EH (cell line): ENCODE results near the gene FER.

Experiments
- DNase-seq: peaks from one replicate; pipeline ENCODE4 v3.0.0-alpha.2; 2015; ENCODE audit warnings: low read depth

Gene FER

GRCh38 chr5:108881133-108881532 is 133.4 kb downstream of the FER start:
- no peak for DNase-seq

DNA sequence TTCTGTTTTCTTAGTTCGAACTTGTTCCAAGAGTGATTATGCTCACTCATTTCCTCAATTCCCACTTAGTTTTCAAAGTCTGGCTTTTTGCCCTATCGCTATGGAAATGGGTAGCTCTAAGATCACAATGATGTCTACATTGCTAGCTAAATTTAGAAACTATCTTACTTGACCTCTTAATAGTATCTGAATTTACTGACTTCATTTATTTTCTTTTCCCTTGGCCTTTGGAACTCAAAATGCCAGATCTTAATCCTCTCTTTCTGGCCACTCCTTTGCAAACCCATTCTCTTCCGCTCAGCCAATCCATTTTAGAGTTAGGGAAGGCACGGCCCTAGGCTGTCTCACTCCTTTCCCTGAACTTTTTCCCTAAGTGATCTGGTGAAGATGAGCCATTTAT is 137.0 kb downstream of the FER start:
- DNase-seq: peak; percentile 85

GRCh38 chr5:108898257-108898656 is 150.6 kb downstream of the FER start:
- DNase-seq: no peak

DNA sequence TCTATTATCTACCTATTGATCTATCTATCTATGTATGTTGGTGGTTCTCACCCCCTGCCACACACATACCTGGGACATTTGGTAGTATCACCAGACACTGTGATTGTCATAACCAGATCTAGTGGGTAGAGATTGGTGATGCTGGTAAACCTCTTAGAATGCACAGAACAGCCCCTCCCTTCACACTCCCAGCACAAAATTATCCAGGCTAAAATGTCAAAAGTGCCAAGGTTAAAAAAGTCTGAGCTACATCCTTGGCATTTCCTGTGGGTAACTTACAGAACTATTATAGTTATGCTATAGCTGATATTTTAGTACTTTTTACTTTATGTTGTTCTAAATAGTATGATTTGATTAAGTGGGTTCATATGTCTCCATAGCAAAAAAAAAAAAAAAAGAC is 151.0 kb downstream of the FER start:
- peak; percentile 25 for DNase-seq

- peak; percentile 34 for DNase-seq
Measured at GRCh38 chr5:108899244-108899643, 151.5 kb downstream of the FER start.

DNA sequence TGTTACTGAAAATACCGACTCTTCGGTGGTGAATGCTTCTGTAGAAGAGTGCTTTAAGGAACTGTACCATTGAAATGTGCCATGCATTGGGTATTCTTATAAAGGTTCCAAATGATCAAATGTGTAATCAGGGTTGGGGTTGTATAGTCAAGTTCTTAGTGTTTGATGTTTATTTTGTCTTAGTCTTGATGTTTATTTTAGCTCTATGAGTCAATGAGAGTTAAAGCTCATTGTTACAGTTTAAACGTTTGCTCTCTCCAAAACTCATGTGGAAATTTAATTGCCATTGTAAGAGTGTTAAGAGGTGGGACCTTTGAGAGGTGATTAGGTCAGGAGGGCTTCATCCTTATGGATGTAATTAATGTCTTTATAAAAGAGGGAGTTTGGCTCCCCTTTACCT is 153.0 kb downstream of the FER start:
- DNase-seq: peak; percentile 38

- peak; percentile 19 for DNase-seq
Measured at GRCh38 chr5:108905805-108906204, 158.1 kb downstream of the FER start.

DNA sequence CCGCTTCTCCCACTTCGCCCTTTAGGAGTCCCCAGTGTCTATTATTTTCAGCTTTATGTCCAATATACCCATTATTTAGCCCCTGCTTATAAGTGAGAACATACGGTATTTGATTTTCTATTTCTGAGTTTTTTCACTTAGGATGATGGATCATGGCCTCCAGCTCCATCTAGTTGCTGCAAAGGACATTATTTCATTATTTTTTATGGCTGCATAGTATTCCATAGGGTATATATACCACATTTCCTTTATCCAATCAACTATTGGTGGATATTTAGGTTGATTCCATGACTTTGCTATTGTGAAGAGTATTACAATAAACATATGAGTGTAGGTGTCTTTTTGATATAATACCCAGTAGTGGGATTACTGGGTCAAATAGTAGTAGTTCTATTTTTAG is 162.9 kb downstream of the FER start:
- DNase-seq: no peak

- no peak for DNase-seq
Measured at GRCh38 chr5:108911055-108911454, 163.4 kb downstream of the FER start.

DNA sequence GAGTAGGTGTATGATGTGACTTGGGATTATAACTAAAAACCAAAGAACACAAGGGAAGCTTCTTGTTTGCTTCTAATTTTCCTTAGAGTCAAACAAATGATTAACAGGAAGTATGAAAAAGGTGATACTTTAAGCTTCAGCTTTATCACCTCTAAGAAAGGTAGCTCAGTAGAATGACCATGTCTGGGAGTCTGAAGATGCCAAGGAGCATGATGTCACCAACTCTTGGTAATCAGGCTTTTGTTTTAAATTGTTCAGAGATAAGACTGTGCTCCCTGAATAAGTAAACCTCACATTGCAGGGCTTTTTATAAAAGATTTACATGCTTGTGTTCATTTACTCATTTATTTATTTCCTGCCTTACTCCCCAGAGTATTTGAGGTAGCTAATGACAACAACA is 169.9 kb downstream of the FER start:
- DNase-seq: no peak

DNA sequence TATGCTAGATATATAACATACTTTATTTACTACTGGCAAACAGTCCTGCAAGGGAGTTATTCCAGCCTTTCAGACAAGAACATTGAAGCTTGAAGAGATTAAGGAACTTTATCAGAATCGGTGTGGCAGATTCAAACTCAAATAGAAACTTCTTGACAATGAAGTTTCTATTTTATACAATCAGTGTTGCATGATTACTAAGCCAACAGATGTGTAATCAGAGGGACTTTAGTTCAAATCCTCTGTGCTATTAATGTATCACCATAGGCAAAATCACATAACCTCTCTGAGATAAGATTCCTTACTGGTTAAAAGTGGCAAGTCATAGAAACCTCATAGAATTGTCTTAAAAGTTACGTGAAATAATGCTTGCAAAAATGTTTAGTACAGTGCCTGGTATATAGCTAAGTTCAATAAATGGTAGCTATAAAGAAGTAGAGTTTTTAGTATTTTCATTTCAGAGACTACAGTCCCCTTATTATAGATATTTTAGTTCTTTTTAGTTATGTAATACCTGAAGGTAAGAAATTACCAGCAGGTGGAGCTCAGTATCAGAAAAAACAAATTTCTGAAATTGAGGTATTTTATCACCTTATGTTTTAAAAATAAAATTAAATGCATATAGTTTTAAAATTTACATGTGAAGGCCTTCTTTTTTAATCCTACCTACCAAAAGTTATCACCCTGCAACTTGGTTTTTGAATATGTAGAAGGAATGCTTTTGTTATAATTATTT is 172.1 kb downstream of the FER start:
- no peak for DNase-seq

DNA sequence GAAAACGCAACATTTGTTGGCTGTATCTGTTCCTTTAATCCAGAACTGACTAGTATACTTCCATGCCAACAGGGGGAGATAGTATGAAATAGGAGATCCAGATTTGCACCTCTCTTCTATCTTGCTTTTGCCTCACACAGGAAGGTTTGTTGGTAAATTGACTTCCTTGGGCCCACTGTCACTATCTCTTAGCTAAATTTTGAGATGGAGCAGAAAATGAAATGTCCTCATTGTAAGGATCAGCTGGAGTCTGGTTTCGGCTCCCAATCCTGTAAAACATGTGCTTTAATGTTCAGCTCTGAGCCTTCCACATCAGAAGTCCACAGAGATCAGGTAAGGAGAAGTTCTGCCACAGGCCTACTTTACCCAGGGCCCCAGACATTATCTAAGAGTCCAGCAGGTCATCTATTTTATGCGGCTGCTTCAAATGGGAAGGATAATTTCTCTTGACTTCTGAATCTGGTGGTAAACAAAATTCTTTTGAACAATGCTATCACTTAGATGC is 176.8 kb downstream of the FER start:
- DNase-seq: no peak

DNA sequence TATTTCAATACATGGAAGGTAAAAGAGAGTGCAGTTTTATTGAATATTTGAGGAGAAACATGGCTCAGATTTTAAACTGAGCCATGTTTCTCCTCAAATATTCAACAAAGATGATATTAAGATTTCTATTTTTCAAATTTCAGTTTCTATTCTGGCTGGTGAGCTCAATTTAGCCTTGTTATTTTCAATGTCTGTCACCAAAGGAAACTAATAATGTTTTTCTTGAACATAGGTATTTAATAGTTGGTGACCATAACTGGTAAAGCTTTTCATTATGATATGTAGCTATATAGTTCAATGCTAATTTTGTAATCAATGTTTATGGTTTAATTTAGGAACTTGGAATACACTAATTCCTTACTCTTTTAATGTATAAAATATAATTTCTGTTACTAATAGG is 177.4 kb downstream of the FER start:
- no peak for DNase-seq

DNA sequence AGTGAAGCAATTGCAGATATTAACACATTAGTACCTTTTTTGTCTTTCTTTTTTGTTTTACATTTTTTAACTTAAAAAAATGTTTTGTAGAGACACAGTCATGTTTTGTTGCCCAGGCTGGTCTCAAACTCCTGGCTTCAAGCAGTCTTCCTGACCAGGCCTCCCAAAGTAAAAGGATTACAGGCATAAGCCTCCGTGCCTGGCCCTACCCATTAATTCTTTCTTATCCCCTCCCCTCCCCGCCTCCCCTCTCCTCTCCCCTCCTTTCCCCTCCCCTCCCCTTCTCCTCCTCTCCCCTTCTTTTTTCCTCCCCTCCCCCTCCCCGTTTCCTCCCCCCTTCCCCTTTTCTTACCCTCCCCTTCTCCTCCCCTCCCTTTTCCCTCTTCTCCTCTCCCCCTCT is 182.4 kb downstream of the FER start:
- no peak for DNase-seq

- peak; percentile 11 for DNase-seq
Measured at GRCh38 chr5:108935611-108936010, 187.9 kb downstream of the FER start.

- no peak for DNase-seq
Measured at GRCh38 chr5:108937221-108937620, 189.5 kb downstream of the FER start.

DNA sequence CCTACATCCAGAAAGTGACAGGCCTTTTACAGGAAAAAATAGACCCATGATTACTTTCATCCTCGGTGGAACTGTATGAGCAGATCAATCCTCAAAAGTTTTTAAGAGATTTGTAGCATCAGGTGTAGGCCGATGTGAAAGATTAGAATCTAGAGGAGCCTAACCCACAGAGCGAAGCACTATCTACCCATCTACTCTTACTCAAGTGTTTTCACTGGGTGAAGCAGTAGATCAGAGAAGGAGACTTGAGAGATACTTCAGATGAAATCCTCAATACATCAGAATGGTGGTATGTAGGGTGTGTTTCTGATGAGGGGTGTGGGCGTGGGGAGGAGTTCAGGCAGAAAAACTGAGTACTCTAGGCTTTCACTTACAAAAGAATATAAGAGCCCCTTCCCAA is 192.8 kb downstream of the FER start:
- DNase-seq: no peak

DNA sequence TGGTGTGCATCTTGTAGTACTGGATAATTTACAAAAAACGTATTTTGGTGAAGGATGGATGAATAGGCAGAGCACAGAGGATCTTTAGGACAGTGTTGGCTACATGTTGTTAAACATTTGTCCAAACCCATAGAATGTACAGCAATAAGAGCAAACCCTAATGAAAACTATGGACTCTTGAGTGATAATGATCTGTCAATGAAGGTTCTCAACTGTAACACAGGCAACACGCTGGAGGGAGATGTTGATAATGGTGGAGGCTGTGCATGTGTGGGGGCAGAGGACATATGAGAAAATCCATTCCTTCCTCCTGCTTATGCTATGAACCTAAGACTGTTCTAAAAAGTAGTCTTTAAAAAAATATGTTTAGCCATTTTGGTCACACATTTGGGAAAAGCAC is 194.0 kb downstream of the FER start:
- DNase-seq: no peak

DNA sequence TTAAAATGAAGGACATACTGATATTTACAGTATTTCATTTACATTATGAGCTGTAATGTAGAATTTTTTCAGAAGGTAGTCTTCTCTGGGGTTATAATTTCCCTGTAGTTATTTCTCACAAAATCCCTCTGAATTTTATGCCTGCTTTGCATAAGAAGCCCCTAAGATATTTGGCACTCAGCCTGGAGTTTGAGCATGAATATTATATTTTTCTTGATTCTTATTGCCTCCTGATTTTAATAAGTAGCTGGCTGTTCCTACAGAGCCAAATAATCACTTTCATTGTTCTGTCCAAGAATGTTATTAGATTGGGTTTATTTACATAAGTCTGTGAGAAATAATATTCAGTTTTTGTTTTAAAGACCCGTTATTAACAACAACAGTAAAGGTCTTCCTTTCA is 195.0 kb downstream of the FER start:
- DNase-seq: no peak

GRCh38 chr5:108945094-108945493 is 197.4 kb downstream of the FER start:
- no peak for DNase-seq

GRCh38 chr5:108946008-108946407 is 198.3 kb downstream of the FER start:
- no peak for DNase-seq

GRCh38 chr5:108947164-108947563 is 199.5 kb downstream of the FER start:
- no peak for DNase-seq

DNA sequence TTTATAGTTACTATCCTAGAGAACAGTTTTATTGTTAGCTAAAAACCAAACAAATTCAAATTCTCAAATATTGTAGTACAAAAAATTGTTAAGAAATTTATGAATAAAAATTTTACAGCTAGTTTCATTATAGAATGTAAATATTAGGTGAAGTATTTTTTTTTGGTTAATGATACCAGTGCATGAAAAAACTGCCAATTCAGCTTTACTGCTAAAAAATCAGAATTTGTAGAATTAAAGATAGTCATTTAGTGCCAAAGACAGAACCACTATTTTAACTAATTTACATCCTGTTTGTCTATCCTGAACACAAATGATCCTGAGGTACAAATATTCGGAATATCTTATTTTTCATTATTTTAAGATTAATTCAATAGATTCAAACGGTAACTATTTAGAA is 202.6 kb downstream of the FER start:
- no peak for DNase-seq

- DNase-seq: no peak
Measured at GRCh38 chr5:108953940-108954339, 206.2 kb downstream of the FER start.
